ENCODE results near the gene ADAMTSL1.

DNA sequence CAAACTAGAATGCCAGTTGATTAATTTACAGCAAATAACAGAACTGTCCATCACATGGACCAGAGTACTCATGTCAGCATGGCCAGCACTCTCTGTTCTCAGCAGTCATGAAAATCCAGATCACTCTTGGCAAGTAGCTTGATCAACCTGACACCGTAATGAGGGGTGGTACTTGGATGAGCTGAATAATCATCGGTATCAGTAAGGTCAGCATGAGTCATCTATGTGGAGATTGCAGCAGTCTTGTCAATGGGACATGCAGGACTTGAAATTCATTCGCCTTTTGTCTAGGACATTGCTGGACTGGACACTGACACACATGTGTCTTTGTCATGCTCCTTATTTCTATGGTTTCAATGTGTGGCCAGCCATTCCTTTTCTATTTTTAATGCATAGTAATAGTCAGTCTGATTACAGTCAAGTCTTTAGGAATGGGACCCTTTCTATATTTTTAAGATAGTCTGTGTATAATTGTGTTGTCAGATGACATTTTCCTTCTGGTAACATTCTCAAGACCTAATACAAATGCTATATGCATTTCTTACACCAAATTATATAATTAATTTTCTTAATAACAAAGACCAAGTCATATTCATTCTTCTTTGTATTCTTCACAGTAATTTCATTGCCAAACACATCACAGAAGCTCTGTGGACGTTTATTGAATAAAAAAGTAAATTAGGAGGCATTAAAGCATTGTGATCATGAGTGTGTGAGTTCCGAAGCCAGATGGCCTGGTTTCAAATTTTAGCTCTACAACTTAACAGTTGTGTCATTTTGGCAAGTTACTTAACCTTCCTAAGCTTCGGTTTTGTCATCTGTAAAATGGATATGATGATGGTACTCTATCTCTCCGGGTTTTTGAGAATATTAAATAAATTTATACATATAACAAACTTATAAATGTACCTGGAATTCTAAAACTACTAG lies 57.4 kb downstream of the ADAMTSL1 start:
- no peak for TF ChIP-seq ZNF423 (CRISPR knock-in tag; IDR thresholded peaks at IDR 0.05)
- TF ChIP-seq, protein P1, sequence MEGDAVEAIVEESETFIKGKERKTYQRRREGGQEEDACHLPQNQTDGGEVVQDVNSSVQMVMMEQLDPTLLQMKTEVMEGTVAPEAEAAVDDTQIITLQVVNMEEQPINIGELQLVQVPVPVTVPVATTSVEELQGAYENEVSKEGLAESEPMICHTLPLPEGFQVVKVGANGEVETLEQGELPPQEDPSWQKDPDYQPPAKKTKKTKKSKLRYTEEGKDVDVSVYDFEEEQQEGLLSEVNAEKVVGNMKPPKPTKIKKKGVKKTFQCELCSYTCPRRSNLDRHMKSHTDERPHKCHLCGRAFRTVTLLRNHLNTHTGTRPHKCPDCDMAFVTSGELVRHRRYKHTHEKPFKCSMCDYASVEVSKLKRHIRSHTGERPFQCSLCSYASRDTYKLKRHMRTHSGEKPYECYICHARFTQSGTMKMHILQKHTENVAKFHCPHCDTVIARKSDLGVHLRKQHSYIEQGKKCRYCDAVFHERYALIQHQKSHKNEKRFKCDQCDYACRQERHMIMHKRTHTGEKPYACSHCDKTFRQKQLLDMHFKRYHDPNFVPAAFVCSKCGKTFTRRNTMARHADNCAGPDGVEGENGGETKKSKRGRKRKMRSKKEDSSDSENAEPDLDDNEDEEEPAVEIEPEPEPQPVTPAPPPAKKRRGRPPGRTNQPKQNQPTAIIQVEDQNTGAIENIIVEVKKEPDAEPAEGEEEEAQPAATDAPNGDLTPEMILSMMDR (IDR thresholded peaks at IDR 0.05), result no peak
- TF ChIP-seq, protein P2, sequence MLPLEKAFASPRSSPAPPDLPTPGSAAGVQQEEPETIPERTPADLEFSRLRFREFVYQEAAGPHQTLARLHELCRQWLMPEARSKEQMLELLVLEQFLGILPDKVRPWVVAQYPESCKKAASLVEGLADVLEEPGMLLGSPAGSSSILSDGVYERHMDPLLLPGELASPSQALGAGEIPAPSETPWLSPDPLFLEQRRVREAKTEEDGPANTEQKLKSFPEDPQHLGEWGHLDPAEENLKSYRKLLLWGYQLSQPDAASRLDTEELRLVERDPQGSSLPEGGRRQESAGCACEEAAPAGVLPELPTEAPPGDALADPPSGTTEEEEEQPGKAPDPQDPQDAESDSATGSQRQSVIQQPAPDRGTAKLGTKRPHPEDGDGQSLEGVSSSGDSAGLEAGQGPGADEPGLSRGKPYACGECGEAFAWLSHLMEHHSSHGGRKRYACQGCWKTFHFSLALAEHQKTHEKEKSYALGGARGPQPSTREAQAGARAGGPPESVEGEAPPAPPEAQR (CRISPR knock-in tag; IDR thresholded peaks at IDR 0.05), result no peak
- TF ChIP-seq, protein P3, sequence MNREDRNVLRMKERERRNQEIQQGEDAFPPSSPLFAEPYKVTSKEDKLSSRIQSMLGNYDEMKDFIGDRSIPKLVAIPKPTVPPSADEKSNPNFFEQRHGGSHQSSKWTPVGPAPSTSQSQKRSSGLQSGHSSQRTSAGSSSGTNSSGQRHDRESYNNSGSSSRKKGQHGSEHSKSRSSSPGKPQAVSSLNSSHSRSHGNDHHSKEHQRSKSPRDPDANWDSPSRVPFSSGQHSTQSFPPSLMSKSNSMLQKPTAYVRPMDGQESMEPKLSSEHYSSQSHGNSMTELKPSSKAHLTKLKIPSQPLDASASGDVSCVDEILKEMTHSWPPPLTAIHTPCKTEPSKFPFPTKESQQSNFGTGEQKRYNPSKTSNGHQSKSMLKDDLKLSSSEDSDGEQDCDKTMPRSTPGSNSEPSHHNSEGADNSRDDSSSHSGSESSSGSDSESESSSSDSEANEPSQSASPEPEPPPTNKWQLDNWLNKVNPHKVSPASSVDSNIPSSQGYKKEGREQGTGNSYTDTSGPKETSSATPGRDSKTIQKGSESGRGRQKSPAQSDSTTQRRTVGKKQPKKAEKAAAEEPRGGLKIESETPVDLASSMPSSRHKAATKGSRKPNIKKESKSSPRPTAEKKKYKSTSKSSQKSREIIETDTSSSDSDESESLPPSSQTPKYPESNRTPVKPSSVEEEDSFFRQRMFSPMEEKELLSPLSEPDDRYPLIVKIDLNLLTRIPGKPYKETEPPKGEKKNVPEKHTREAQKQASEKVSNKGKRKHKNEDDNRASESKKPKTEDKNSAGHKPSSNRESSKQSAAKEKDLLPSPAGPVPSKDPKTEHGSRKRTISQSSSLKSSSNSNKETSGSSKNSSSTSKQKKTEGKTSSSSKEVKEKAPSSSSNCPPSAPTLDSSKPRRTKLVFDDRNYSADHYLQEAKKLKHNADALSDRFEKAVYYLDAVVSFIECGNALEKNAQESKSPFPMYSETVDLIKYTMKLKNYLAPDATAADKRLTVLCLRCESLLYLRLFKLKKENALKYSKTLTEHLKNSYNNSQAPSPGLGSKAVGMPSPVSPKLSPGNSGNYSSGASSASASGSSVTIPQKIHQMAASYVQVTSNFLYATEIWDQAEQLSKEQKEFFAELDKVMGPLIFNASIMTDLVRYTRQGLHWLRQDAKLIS (CRISPR knock-in tag; IDR thresholded peaks at IDR 0.05; ENCODE audit: borderline replicate concordance), result no peak
- TF ChIP-seq, protein P4, sequence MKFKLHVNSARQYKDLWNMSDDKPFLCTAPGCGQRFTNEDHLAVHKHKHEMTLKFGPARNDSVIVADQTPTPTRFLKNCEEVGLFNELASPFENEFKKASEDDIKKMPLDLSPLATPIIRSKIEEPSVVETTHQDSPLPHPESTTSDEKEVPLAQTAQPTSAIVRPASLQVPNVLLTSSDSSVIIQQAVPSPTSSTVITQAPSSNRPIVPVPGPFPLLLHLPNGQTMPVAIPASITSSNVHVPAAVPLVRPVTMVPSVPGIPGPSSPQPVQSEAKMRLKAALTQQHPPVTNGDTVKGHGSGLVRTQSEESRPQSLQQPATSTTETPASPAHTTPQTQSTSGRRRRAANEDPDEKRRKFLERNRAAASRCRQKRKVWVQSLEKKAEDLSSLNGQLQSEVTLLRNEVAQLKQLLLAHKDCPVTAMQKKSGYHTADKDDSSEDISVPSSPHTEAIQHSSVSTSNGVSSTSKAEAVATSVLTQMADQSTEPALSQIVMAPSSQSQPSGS (CRISPR knock-in tag; IDR thresholded peaks at IDR 0.05; ENCODE audit: borderline replicate concordance, low read depth), result no peak
- no peak for TF ChIP-seq PRRX2 (CRISPR knock-in tag; IDR thresholded peaks at IDR 0.05)
- TF ChIP-seq, protein P5, sequence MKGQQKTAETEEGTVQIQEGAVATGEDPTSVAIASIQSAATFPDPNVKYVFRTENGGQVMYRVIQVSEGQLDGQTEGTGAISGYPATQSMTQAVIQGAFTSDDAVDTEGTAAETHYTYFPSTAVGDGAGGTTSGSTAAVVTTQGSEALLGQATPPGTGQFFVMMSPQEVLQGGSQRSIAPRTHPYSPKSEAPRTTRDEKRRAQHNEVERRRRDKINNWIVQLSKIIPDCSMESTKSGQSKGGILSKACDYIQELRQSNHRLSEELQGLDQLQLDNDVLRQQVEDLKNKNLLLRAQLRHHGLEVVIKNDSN (CRISPR knock-in tag; IDR thresholded peaks at IDR 0.05), result no peak
- TF ChIP-seq JUN (CRISPR knock-in tag; IDR thresholded peaks at IDR 0.05), result no peak
